Measurements from ENCODE around the gene TIMMDC1.
A peak's percentile ranks its signal among the peaks of the same experiment; 100 is the strongest.

The TIMMDC1 gene

DNA sequence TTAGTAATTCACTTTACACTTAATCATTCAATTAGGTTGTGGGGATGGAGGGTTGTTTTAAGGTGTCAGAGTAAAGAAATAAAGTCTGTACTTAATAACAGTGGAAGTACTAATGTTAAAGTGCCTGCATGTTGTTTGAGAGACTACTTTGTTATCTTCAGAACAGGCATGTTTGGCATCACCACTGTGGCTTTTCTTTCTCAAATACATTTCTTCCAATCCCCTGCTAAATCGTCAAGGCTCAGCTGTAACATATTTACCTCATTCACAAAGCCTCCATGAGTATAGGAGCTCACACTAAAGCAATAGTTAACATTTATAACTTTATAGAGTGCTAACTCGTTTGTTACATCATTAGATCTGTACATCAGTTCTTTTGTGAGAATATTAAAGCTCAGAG, 2.6 kb downstream of the TIMMDC1 start:
- H3K4me3 ChIP-seq (ENCODE audit: low read depth, low read length), result peak overlapping the region; percentile 92
- no peak for TF ChIP-seq POLR2A (IDR thresholded peaks at IDR 0.05; ENCODE audit: extremely low read depth, insufficient read length)
- DNase-seq (ENCODE audit: low read depth), result no peak

DNA sequence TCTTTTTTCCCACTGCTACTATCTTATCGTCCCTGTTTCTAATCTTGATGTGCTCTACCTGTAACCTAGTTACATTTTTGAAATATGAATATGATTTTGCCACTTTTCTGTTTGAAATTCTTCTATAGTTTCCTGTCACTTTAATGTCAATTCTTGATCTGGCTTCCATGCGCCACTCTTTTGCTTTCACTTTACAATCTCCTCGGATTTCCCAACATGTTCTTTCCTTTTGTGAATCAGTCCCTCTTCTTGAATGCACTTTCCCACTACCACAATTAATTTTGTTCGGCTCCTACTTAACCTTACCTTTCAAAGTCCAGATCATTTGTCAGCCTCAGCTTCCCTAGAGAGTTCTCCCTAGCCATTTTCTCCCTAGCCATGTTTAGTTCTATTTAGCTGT, 8.3 kb downstream of the TIMMDC1 start:
- TF ChIP-seq POLR2A (IDR thresholded peaks at IDR 0.05; ENCODE audit: extremely low read depth, insufficient read length), result no peak
- no peak for TF ChIP-seq MYC (IDR thresholded peaks at IDR 0.05; ENCODE audit: low read depth, low read length)
- TF ChIP-seq, protein P1, sequence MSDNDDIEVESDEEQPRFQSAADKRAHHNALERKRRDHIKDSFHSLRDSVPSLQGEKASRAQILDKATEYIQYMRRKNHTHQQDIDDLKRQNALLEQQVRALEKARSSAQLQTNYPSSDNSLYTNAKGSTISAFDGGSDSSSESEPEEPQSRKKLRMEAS (IDR thresholded peaks at IDR 0.05; ENCODE audit: low read depth, low read length), result no peak
- TF ChIP-seq, protein P2, sequence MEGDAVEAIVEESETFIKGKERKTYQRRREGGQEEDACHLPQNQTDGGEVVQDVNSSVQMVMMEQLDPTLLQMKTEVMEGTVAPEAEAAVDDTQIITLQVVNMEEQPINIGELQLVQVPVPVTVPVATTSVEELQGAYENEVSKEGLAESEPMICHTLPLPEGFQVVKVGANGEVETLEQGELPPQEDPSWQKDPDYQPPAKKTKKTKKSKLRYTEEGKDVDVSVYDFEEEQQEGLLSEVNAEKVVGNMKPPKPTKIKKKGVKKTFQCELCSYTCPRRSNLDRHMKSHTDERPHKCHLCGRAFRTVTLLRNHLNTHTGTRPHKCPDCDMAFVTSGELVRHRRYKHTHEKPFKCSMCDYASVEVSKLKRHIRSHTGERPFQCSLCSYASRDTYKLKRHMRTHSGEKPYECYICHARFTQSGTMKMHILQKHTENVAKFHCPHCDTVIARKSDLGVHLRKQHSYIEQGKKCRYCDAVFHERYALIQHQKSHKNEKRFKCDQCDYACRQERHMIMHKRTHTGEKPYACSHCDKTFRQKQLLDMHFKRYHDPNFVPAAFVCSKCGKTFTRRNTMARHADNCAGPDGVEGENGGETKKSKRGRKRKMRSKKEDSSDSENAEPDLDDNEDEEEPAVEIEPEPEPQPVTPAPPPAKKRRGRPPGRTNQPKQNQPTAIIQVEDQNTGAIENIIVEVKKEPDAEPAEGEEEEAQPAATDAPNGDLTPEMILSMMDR (IDR thresholded peaks at IDR 0.05; ENCODE audit: low read depth, low read length), result no peak
- no peak for DNase-seq (ENCODE audit: low read depth)
- no peak overlapping the region for H3K4me3 ChIP-seq (ENCODE audit: low read depth, low read length)

DNA sequence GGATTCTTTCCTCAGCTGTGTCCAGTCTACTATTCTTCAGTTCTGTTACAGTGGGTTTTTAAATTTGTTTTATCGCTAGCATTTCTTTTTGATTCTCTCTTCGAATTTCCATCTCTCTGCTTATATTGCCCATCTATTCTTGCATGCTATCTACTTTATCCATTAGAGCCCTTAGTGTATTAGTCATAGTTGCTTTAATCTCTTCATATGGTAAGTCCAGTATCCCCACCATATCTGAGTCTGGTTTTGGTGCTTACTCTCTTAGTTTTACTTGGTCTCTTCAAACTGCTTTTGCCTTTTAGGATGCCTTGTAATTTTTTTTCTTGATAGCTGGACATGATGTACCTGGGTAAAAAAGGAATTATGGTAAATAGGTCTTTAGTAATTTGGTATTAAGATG, 9.1 kb downstream of the TIMMDC1 start:
- TF ChIP-seq, protein P1 (IDR thresholded peaks at IDR 0.05; ENCODE audit: low read depth, low read length), result no peak
- TF ChIP-seq MYC (IDR thresholded peaks at IDR 0.05; ENCODE audit: low read depth, low read length) (no peak), POLR2A (IDR thresholded peaks at IDR 0.05; ENCODE audit: extremely low read depth, insufficient read length) (no peak)
- TF ChIP-seq, protein P2 (IDR thresholded peaks at IDR 0.05; ENCODE audit: low read depth, low read length), result no peak
- no peak overlapping the region for H3K4me3 ChIP-seq (ENCODE audit: low read depth, low read length)
- no peak for DNase-seq (ENCODE audit: low read depth)

DNA sequence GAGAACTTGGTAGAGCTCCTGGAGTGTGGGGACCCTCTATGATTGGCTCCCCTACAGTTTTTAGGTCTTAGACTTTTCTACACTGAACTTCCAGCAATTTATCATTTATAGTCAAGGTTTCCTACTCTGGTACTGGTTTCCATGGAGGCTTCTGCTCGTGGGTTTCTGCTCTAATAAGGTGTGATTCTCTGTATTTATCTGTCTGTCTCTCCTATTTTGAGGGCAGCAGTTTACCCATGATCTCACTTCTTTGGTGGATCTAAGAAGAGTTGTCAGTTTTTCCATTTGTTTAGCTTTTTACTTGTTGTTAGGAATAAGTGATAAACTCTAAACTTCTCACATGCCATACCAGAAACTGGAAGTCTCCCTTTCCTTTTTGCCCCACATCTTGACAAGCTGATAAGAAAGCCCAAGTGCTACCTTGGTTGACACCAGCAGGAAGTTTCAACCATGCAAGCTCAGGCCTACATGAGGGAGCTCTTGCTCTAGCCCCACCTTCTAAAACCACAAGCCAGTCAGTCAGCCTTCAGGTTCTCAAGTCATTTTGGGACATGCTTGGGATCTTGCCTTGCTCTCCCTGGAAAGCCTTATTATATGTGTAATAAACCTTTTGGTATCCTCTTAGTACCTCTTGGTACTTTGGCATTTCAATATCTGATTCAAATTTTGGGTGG, 10.0 kb downstream of the TIMMDC1 start:
- TF ChIP-seq, protein P1 (IDR thresholded peaks at IDR 0.05; ENCODE audit: low read depth, low read length), result no peak
- TF ChIP-seq, protein P2 (IDR thresholded peaks at IDR 0.05; ENCODE audit: low read depth, low read length), result no peak
- no peak for TF ChIP-seq POLR2A (IDR thresholded peaks at IDR 0.05; ENCODE audit: extremely low read depth, insufficient read length)
- DNase-seq (ENCODE audit: low read depth), result peak; percentile 27
- no peak overlapping the region for H3K4me3 ChIP-seq (ENCODE audit: low read depth, low read length)

DNA sequence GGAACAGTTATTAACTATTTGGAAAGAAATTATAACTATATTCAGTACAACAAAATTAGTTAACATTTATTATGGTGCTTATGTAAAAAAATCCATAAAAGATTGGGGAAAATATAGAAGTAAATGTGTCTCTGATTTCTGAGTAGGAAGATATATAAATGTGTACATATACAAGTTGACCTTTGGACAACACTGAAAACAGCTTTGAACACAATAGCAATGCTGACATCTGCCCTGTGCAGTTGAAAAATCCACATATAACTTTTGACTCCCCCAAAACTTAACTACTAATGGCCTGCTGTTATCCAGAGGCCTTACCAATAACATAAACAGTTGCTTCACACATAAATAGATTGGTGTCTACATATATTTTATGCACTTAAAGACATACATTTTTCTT, 12.3 kb downstream of the TIMMDC1 start:
- DNase-seq (ENCODE audit: low read depth), result no peak
- no peak overlapping the region for H3K4me3 ChIP-seq (ENCODE audit: low read depth, low read length)
- TF ChIP-seq, protein P2 (IDR thresholded peaks at IDR 0.05; ENCODE audit: low read depth, low read length), result no peak
- TF ChIP-seq POLR2A (IDR thresholded peaks at IDR 0.05; ENCODE audit: extremely low read depth, insufficient read length), result no peak
- TF ChIP-seq, protein P1 (IDR thresholded peaks at IDR 0.05; ENCODE audit: low read depth, low read length), result no peak
- no peak for TF ChIP-seq MYC (IDR thresholded peaks at IDR 0.05; ENCODE audit: low read depth, low read length)

DNA sequence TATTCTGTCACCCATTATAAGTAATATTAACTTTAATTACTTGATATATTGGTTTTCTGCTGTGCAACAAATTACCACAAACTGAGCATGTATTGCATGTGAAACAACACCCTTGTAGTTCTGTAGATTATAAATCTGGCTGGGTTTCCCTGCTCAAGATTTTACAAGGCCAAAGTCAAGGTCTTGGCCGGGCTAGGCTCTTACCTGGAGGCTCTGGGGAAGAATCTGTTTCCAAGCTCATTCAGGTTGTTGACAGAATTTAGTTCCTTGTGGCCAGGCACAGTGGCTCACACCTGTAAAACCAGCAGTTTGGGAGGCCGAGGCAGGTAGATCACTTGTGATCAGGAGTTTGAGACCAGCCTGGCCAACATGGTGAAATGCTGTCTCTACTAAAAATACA, 16.3 kb downstream of the TIMMDC1 start:
- DNase-seq (ENCODE audit: low read depth), result no peak
- no peak overlapping the region for H3K4me3 ChIP-seq (ENCODE audit: low read depth, low read length)
- TF ChIP-seq MYC (IDR thresholded peaks at IDR 0.05; ENCODE audit: low read depth, low read length) (no peak), POLR2A (IDR thresholded peaks at IDR 0.05; ENCODE audit: extremely low read depth, insufficient read length) (no peak)
- TF ChIP-seq, protein P2 (IDR thresholded peaks at IDR 0.05; ENCODE audit: low read depth, low read length), result no peak
- TF ChIP-seq, protein P1 (IDR thresholded peaks at IDR 0.05; ENCODE audit: low read depth, low read length), result no peak

Data from NB4 (cell line).